Retina (tissue), 1 donor: ENCODE data around the gene RDH16.
"Not testable (repeated sequence)": the region's sequence is repeated elsewhere in the genome, so short reads cannot be mapped to it uniquely, and the experiment has no call there.

Source experiments
- DNase-seq: peaks from one replicate; pipeline ENCODE4 v3.0.0-alpha.2; 2016

RDH16 gene

DNA sequence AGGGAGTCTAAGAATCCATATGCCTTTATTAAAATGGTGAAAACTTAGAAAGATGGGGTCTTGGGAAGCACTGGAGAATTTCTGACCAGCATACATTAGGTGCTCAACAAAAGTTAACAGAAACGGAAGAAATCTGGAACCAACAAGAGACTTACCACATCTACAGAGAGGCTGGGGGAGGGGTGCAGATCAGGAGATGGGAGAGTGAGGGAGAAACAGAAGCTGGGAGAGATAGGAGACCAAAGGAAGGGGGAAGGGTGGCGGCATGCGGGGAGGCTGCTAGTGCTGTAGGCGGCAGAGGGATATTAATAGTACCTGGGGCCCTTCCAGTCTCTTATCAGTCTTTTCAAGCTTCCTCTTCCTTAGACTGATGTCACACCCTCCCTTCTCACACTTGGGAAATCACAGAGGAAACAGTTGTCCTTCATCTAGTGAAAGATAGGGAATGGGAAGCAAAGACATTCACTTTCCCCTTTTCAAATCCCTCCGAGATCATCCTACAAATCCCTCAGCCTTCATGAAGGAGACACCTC is 30.9 kb upstream of the RDH16 start:
- DNase-seq: no peak

- peak; percentile 89 for DNase-seq
Measured at GRCh38 chr12:56987551-56988053, 30.2 kb upstream of the RDH16 start.

DNA sequence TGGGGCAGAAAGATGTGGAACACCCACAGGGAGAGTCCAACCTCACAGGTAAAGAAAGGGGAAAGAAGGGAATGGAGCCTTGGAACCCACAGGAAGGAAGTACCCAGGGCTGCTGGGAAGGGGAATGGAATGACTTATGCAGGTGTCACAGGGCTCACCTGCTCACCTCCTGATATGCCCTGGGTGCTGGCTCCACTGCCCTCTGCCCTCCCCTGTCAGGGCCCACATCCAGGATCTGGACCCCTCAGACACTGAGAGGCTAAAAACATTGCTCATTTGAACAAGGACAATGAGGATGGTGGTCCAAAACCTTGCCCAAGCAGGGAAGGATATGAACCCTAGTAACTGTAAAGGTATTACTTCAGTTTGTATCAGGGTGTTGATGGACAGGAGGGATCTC is 29.6 kb upstream of the RDH16 start:
- no peak for DNase-seq

DNA sequence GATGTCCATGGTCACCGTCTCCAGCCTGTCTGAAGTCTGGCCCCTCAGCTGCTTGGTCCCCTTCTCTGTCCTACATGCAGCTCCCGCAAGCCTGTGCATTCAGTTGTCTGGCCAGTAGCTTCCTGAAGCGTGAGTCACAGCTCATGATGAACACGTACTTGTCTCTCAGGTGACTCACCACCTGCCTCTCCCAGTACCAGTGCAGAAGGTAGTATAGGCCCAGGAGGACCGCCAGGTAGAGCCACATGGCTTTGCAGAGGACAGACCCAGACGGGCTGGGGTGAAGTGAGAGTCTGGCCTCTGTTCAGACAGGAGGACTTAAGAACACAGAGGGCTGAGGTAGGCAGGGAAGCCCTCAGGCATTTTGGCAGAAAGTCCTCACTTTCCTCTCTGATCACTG is 28.3 kb upstream of the RDH16 start:
- DNase-seq: not testable (repeated sequence)

- DNase-seq: no peak
Measured at GRCh38 chr12:56983386-56983785, 26.0 kb upstream of the RDH16 start.

DNA sequence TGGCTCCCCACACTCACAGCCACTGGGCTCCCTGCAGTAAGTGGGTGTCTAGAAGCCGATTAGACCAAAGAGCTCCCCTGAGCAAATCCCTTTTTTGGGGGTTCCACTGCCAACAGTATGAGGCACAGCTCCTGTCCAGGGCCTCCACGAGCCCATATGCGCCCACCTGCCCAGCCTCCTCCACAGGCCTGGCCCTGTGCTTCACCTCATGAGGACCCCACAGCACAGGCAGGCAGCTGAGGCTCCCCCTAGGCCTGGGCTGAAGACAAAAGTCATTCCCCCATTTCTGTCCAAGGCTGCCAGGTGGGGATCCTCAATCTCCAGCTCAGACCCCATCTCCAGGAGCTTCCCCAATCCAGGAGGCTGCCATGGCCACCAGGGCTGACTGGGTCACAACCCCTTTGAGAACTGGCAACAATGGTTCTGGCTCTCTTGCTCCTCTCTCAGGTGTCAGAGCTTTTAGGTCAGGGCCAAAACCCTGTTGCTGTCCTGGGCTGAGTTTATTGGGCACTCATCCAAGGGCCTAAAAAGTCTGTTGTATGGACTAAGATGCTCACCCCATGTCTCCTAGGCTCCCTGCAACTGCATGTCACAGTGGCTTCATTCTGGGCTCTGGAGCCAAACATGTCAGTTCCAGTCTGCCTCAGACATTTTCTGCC is 25.3 kb upstream of the RDH16 start:
- not testable (repeated sequence) for DNase-seq

DNA sequence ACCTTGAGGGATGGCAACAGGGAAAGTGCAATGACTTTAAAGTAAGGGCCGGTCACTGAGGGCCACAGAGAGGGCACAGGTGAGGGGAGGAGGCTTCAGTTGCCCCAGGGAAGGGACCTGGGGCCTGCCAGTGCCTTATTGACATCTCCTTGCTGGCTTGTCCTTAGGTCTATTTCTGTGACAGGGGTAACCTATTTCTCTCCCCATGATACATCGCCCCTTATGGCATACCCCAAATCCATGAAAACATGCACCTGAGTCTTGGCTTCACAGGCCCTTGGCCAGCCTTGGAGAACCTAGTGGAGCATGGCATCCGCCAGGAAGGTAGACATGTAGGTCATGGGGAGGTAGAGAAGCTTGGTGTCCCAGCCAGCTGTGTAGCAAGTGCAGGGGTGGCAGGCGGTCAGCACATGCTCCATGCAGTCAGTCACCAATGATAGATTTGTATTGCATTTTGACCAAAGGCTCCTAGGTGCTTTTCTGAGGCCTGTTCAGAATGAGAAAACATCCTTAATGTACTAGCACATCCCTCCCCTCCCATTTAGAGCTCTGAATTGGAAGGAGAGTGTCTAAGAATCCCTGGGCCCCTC is 23.6 kb upstream of the RDH16 start:
- no peak for DNase-seq

GRCh38 chr12:56980268-56980667 is 22.9 kb upstream of the RDH16 start:
- DNase-seq: no peak

- no peak for DNase-seq
Measured at GRCh38 chr12:56979628-56980027, 22.2 kb upstream of the RDH16 start.

DNA sequence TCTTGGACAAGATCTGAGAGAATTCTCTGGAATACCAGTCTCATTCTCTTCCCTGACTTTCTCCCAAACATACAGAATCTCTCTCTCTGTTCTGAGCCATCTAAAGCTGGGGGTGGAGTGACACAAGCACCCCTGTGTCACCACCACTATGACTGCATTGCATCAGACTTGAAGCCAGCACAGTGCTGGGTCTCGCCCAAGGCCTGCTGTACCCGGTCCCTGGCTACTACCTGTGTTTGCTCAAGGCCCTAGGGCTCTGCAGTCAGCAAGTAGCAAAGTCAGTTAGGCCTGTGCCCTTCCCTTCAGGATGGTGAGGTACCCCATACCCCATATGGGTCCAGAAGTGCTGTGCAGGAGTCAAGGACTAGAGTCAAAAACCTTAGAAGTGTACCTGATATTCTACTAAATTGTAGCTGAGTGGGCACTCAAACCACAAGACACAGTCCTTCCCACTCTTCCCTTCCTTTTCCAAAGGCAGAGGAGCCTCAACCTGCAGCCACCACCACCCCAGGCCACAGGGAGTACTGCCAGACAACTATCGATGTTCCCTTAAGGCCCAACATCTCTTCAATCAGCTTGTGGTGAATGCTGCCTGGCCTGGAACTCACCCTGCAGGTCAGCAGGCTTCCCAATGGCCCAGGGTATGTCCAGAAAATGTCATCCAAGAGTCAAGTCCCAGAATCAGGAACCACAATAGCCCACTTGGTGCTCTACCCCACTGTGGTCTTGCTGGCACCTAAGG is 21.2 kb upstream of the RDH16 start:
- DNase-seq: no peak

- DNase-seq: not testable (repeated sequence)
Measured at GRCh38 chr12:56977361-56977760, 20.0 kb upstream of the RDH16 start.

DNA sequence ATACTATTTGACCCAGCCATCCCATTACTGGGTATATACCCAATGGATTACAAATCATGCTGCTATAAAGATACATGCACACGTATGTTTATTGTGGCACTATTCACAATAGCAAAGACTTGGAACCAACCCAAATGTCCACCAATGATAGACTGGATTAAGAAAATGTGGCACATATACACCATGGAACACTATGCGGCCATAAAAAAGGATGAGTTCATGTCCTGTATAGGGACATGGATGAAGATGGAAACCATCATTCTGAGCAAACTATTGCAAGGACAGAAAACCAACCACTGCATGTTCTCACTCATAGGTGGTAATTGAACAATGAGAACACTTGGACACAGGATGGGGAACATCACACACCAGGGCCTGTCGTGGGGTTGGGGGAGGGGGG is 16.8 kb upstream of the RDH16 start:
- DNase-seq: not testable (repeated sequence)

- not testable (repeated sequence) for DNase-seq
Measured at GRCh38 chr12:56968910-56969309, 11.5 kb upstream of the RDH16 start.

DNA sequence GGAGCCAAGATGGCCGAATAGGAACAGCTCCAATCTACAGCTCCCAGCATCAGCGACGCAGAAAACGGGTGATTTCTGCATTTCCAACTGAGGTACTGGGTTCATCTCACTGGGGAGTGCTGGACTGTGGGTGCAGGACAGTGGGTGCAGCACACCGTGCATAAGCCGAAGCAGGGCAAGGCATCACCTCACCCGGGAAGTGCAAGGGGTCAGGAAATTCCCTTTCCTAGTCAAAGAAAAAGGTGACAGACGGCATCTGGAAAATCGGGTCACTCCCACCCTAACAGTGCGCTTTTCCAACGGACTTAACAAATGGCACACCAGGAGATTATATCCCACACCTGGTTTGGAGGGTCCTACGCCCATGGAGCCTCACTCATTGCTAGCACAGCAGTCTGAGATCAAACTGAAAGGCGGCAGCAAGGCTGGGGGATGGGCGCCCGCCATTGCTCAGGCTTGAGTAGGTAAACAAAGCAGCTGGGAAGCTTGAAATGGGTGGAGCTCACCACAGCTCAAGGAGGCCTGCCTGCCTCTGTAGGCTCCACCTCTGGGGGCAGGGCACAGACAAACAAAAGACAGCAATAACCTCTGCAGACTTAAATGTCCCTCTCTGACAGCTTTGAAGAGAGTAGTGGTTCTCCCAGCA is 8.7 kb upstream of the RDH16 start:
- DNase-seq: not testable (repeated sequence)

DNA sequence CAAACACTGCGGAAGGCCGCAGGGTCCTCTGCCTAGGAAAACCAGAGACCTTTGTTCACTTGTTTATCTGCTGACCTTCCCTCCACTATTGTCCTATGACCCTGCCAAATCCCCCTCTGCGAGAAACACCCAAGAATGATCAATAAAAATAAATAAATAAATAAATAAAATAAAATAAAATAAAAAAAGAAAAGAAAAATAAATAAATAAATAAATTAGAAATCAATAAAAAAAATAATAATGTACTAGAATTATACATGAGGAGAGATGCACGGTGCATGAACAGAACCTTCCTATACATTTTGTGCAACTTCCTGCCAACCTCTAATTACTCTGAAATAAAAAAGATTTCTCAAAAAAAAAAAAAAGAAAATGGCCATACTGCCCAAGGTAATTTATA is 7.7 kb upstream of the RDH16 start:
- not testable (repeated sequence) for DNase-seq

- DNase-seq: not testable (repeated sequence)
Measured at GRCh38 chr12:56963557-56963956, 6.1 kb upstream of the RDH16 start.

GRCh38 chr12:56962247-56962646 is 4.8 kb upstream of the RDH16 start:
- not testable (repeated sequence) for DNase-seq

- DNase-seq: no peak
Measured at GRCh38 chr12:56958422-56958821, 1.0 kb upstream of the RDH16 start.

GRCh38 chr12:56955631-56956256 is 1.7 kb downstream of the RDH16 start:
- DNase-seq: no peak

- DNase-seq: no peak
Measured at GRCh38 chr12:56954958-56955355, 2.5 kb downstream of the RDH16 start.

DNA sequence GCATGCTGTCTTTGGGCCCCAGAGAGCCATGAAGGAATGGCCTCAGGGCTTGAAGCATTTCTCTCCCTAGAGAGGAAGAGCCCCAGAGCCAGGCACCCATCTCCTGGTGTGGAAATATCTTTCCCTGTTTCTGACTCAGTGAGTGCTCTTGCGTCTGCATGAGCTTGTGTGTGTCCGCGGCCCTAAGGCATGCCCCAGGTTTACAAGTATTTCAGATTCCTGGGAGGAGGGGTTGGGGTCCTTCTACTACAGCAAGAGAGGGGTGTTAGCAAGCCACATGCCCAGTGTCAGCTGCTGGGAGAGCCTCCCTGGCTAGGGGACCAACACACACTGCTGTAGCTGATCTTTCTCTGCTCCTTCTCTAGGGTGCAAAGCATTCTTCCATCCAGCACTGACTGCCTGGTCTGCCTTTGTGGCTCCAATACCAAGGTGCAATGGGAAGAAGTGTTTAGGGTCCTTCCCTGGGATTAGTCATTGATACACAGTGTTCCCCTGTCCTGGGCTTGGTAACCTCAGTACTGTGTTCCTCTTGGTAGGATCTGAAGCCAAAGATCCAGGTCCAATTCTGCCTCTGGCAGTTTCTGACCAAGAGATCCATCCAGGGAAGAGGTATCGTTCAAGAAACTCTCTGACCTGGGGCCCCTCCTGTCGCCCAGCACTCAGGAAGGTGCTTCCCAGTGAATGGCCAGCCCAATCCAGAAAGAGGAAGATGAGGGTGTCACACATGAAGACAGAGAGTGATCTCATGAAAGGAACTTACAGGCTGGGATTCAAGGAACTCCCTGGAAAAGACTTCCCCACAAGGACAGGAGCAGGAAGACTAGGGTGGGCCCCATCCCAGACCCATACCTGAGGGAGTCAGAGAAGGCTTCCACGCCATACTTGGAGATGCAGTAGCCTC is 3.1 kb downstream of the RDH16 start:
- no peak for DNase-seq

- no peak for DNase-seq
Measured at GRCh38 chr12:56953314-56953713, 4.1 kb downstream of the RDH16 start.
